Hippocampal formation (tissue), 2 donors: ENCODE measurements around the gene PCF11.
"Not testable (repeated sequence)": the region's sequence is repeated elsewhere in the genome, so short reads cannot be mapped to it uniquely, and the experiment has no call there.

ENCODE experiments used
- DNase-seq, 2 donors: peaks; one replicate each; lab custom pipeline; 2025; lab: John Stamatoyannopoulos, UW

Gene PCF11

GRCh38 chr11:83156996-83157593 lies at the start of gene PCF11:
Gene PCF11, plus strand, starts transcription at chr11:83157131. Its CDS starts 309 bp downstream, at chr11:83157440.
- no peak for DNase-seq

DNA sequence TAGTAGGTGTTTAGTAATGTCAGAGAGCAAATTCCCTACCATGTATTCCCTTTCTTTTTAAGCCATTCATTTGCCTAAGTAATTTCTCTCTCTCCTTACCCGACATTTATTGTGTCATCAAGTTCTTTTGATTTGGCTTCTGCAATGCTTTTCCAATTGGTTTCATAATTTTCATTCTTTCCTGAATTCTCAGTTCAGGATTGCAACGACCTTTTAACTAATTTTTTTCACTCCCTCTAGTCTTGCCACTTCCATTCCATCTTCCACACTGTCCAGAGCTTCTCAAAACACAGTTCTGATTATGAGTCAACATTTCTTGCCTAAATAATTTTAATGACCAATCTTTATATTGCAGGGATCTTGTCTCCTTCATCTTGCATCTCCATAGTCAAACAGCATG lies 44.0 kb upstream of the PCF11 start:
- DNase-seq = no peak

DNA sequence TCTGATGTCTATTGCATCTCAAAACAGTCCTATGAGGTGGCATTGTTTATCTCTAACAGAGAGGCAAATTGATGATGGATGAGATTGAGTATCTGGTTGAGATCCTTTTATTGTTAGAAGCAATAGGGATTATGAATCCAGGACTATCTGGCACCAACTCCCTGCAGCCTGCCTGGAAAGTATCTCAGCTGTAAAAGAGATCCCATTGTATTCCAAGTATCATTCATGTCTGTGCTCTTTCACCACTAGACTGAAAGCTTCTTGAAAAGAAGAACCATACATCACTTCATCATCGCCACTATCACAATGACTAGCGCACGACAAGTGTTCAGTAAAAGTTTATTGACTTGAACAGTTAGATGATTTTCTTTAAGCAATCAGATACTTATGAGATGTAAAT lies 41.9 kb upstream of the PCF11 start:
- no peak for DNase-seq

DNA sequence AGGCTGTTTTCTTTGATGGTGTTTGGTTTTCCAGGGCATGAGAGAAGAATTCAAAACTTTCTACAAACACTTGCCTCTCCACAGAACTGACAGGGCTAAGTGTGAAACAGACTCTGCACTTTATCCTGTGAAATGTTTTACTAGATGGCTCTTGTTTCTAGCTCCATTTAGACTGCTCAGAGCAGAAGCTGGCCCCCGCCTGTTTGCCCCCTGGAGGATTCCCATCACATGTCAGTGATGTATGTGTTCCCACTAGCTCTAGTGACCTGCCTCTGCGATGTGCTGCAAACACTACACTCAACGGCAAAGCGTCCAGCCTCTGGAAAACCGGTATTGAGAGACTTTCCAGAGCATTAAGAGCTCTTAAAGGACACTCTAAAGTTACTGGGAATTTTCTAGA lies 41.4 kb upstream of the PCF11 start:
- no peak for DNase-seq

- DNase-seq = no peak
These were observed 40.8 kb upstream of the PCF11 start for GRCh38 chr11:83116015-83116641.

- DNase-seq = no peak
These were observed 38.1 kb upstream of the PCF11 start for GRCh38 chr11:83118814-83119213.

DNA sequence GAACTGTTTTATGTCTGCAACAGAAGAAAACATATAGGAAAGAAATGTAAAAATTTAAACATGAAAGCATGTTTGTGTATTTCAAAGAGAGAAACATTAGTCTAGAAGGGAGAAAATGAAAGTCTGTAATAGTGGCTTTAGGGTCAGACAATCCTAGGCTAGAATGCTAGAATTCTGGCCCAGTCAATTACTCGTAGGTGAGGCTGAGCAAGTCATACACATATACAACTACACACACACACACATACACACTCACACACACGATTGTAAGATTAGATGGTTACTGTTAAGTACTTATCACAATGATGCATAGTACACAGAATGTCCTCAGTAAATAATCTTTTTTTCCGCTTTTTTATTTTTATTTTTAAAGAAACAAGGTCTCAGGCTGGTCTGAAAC lies 37.7 kb upstream of the PCF11 start:
- no peak for DNase-seq

- no peak for DNase-seq
These were observed 36.6 kb upstream of the PCF11 start for GRCh38 chr11:83120327-83120726.

GRCh38 chr11:83122050-83122449 lies 34.9 kb upstream of the PCF11 start:
- no peak for DNase-seq

DNA sequence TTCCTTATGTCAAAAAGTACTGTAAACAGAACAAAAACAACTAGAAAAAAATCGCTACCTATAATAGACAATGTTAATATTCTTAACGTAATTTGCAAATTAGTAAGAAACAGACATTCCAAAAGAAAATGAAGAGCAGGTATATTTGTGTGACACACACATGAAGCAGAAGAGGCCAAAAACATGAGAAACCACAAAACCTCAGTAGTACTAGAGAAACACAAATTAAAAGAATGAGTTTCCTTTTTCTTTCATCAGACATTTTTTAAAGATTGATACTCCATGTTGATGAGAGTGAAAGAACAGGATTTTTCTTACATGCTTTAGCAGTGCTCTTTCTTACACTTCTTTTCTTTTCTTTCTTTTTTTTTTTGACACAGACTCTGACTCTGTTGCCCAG lies 34.2 kb upstream of the PCF11 start:
- DNase-seq = no peak

DNA sequence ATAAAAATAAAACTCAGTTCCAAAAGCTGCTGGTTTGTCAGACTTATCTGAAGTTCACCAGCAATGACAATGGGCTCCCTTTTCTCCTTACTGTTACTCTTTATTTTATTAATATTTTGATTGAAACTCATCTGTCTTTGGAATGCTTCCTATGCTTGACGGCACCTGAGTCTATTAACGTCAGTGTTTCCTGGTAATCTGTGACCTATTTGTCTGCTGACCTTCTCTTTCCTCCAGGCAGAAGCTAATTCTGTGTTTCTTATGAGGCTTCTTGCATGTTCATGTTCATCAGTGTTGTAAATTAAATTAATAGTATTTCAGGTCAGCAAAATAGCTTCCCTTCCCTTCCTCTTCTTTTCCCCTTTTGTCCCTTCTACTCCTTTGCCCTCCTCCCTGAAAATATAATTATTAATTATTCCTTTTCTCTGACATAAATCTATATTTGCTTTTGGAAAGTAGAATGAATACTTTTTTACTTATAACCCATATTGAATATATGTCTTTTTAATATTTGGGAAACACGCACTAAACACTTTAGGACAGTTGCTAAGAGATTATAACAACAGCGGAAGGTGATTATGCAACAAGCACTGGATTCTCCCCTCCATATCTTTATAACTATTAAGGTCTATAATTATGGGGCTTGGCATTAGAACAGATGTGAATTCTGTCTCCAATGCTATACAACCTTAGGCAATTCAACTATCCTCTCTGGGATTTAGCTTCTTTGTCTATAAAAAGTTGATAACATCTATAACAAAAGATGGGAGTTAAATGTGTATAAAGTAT lies 32.1 kb upstream of the PCF11 start:
- DNase-seq = no peak

- DNase-seq = no peak
These were observed 31.4 kb upstream of the PCF11 start for GRCh38 chr11:83125577-83125976.

- DNase-seq = no peak
These were observed 29.7 kb upstream of the PCF11 start for GRCh38 chr11:83127310-83127637.

DNA sequence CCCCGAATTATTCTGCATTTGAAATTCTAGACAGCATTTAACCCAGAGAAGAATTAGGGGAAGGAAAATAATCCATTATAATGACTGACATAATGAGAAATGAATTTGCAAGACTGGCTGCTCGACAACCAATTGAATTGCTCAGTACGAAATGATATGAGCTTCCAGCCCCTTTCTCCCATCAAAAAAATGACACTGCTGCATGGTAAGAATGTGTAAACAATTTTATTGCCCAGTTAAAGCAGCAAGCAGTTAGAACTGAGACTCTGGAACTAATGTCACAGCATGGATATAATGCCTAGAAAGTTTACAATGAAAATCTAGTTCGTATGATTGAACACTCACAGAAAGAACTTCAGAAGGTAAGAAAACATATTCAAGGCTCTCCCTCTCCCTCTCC lies 24.7 kb upstream of the PCF11 start:
- no peak for DNase-seq

GRCh38 chr11:83133266-83133665 lies 23.7 kb upstream of the PCF11 start:
- DNase-seq = not testable (repeated sequence)

- DNase-seq = no peak
These were observed 17.6 kb upstream of the PCF11 start for GRCh38 chr11:83139310-83139709.

- no peak for DNase-seq
These were observed 16.1 kb upstream of the PCF11 start for GRCh38 chr11:83140691-83141455.

- no peak for DNase-seq
These were observed 9.0 kb upstream of the PCF11 start for GRCh38 chr11:83147895-83148294.

DNA sequence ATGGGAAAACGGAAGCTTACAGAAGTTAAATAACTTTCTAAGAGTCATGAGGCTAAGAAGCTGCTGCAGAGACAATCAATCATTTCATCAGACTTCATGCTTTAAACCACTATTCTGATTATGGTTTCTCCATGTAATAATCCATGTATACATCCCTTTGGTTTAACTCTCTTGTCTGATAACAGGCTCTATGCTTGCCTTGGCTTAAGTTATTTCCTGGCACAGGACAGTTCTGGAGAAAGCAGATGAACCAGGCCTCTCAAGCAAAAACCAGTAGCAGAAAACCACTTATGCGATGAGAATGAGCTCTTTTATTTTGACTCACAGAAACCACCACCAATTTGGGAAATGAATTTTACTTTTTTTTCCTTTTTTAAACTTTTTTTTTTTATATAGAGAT lies 6.5 kb upstream of the PCF11 start:
- no peak for DNase-seq

GRCh38 chr11:83151274-83151977 lies 5.5 kb upstream of the PCF11 start:
- DNase-seq = no peak

GRCh38 chr11:83152264-83152663 lies 4.7 kb upstream of the PCF11 start:
- DNase-seq = no peak

DNA sequence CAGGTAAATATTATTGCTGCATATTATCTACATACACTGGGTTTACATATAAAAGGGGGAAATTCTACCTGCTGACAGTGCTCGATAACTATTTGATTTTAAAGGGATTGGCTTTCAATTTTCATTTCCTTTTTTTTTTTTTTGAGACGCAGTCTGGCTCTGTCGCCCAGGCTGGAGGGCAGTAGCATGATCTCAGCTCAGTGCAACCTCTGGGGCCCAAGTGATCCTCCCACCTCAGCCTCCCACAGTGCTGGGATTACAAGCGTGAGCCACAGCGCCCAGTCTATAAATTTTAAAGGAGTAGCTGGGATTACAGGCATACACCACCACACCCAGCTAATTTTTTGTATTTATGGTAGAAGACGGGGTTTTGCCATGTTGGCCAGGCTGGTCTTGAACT lies 3.2 kb upstream of the PCF11 start:
- DNase-seq = no peak
